ENCODE measurements around the gene NUP210.
"Not testable (repeated sequence)": the region's sequence is repeated elsewhere in the genome, so short reads cannot be mapped to it uniquely, and the experiment has no call there.

NUP210 gene

GRCh38 chr3:13429631-13430291, 9.6 kb upstream of the NUP210 start:
- DNase-seq: no peak

GRCh38 chr3:13428678-13429077, 8.6 kb upstream of the NUP210 start:
- not testable (repeated sequence) for DNase-seq

GRCh38 chr3:13427662-13428603, 7.8 kb upstream of the NUP210 start:
- no peak for DNase-seq

- DNase-seq: no peak
Measured at GRCh38 chr3:13426591-13426990, 6.5 kb upstream of the NUP210 start.

GRCh38 chr3:13425689-13426088, 5.6 kb upstream of the NUP210 start:
- DNase-seq: no peak

- no peak for DNase-seq
Measured at GRCh38 chr3:13424865-13425617, 4.9 kb upstream of the NUP210 start.

- no peak for DNase-seq
Measured at GRCh38 chr3:13424141-13424844, 4.2 kb upstream of the NUP210 start.

- DNase-seq: peak; percentile 65
Measured at GRCh38 chr3:13420831-13421765, 976 bp upstream of the NUP210 start.

- peak; percentile 29 for DNase-seq
Measured at GRCh38 chr3:13419505-13420044, 547 bp downstream of the NUP210 start.

GRCh38 chr3:13417166-13417947, 2.8 kb downstream of the NUP210 start:
- no peak for DNase-seq

- no peak for DNase-seq
Measured at GRCh38 chr3:13415997-13416793, 3.9 kb downstream of the NUP210 start.

GRCh38 chr3:13415236-13415986, 4.7 kb downstream of the NUP210 start:
- no peak for DNase-seq

- DNase-seq: peak; percentile 41
Measured at GRCh38 chr3:13414040-13414729, 5.9 kb downstream of the NUP210 start.

- no peak for DNase-seq
Measured at GRCh38 chr3:13411186-13411860, 8.8 kb downstream of the NUP210 start.

GRCh38 chr3:13408890-13409289, 11.2 kb downstream of the NUP210 start:
- DNase-seq: no peak

GRCh38 chr3:13407926-13408325, 12.2 kb downstream of the NUP210 start:
- no peak for DNase-seq

- DNase-seq: no peak
Measured at GRCh38 chr3:13407475-13407874, 12.6 kb downstream of the NUP210 start.

Measured in effector CD8-positive, alpha-beta T cell (primary cell).